ENCODE data around the gene UROD. TPM values are rescaled to one million over a fixed set of nuclear protein-coding genes. Genes with fewer than 3 reads are reported as not detected.
"Not testable (repeated sequence)": the region's sequence is repeated elsewhere in the genome, so short reads cannot be mapped to it uniquely, and the experiment has no call there.

UROD gene
- total RNA-seq, 1 donor from 2014 or later = 96.1 TPM

DNA sequence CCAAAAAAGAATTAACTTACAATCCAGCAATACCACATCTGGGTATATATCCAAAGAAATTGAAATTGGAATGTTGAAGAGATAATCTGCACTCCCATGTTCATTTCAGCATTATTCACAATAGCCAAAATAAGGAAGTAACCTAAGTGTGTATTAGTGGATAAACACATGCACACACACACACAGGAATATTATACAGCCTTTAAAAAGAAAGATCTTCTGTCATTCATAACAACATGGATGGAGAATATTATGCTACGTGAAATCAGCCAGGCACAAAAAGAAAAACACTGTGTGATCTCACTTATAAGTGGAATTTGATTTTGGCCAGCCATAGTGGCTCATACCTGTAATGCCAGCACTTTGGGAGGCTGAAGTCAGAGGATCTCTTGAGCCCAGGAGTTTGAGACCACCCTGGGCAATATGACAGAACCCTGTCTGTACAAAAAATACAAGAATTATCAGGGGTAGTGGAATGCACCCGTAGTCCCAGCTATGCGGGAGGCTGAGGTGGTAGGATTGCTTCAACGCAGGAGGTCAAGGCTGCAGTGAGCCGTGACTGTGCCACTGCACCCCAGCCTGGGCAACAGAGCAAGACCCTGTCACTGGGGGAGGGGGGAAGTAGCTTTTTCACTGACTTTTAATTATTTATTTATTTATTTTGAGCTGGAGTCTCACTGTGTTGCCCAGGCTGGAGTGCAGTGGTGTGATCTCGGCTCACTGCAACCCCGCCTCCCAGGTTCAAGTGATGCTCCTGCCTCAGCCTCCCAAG lies 16.4 kb upstream of the UROD start:
- Histone ChIP-seq H3K27me3 (ENCODE audit: insufficient read depth, low read length) (no peaks in the 10 kb centered on the region), H3K4me1 (ENCODE audit: insufficient read depth, low read length) (no peaks in the 10 kb centered on the region), H3K36me3 (ENCODE audit: insufficient read depth, low read length) (no peaks in the 10 kb centered on the region), H2AFZ (ENCODE audit: low read depth, low read length) (no peak overlapping the region), H3K79me2 (ENCODE audit: insufficient read depth, low read length) (no peaks in the 10 kb centered on the region), H3K9me3 (ENCODE audit: insufficient read depth, low read depth, low read length) (no peaks in the 10 kb centered on the region), H3K4me2 (ENCODE audit: low read length) (no peak overlapping the region), H3K9ac (ENCODE audit: low read length) (no peak overlapping the region), H3K27ac (ENCODE audit: low read depth, low read length) (no peak overlapping the region), H3K4me3 (ENCODE audit: insufficient read depth, low read depth, low read length) (no peak overlapping the region), H4K20me1 (ENCODE audit: insufficient read depth, low read length) (no peaks in the 10 kb centered on the region)
- H3K9me3 Mint-ChIP-seq (ENCODE audit: unreplicated experiment) = no peaks in the 10 kb centered on the region
- no peaks in the 10 kb centered on the region for H3K27me3 Mint-ChIP-seq (ENCODE audit: low read depth, unreplicated experiment)
- no peak for FAIRE-seq
- TF ChIP-seq, protein P1, sequence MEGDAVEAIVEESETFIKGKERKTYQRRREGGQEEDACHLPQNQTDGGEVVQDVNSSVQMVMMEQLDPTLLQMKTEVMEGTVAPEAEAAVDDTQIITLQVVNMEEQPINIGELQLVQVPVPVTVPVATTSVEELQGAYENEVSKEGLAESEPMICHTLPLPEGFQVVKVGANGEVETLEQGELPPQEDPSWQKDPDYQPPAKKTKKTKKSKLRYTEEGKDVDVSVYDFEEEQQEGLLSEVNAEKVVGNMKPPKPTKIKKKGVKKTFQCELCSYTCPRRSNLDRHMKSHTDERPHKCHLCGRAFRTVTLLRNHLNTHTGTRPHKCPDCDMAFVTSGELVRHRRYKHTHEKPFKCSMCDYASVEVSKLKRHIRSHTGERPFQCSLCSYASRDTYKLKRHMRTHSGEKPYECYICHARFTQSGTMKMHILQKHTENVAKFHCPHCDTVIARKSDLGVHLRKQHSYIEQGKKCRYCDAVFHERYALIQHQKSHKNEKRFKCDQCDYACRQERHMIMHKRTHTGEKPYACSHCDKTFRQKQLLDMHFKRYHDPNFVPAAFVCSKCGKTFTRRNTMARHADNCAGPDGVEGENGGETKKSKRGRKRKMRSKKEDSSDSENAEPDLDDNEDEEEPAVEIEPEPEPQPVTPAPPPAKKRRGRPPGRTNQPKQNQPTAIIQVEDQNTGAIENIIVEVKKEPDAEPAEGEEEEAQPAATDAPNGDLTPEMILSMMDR (IDR thresholded peaks at IDR 0.05; ENCODE audit: insufficient read depth, low read depth, low read length) = no peak
- no peak for TF ChIP-seq EZH2 (IDR thresholded peaks at IDR 0.05; ENCODE audit: insufficient read depth, low read length)
- H3K27ac Mint-ChIP-seq (ENCODE audit: unreplicated experiment) = no peak overlapping the region
- no peak overlapping the region for H3K4me3 Mint-ChIP-seq (ENCODE audit: unreplicated experiment)
- no peak for DNase-seq (ENCODE audit: low read depth)
- no peaks in the 10 kb centered on the region for H3K4me1 Mint-ChIP-seq (ENCODE audit: low read depth, unreplicated experiment)
- no peaks in the 10 kb centered on the region for H3K36me3 Mint-ChIP-seq (ENCODE audit: low read depth, unreplicated experiment)

DNA sequence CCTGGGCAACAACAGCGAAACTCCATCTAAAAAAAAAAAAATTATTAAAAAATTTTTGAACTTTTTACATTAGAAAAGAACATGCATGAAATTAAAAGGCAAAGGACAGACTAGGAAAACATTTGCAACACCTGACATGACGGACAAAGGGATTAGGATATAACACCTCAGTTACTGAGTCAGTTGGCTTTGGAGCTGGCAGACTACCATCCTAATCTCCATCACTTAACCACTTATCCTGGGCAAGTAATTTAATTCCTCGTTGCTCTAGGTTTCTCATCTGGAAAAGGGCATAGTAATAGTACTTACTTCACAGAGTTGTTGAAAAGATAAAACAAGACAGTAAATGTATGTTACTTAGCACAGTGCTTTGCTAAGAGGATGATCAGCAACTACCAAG lies 12.8 kb upstream of the UROD start:
- Mint-ChIP-seq H3K9me3 (ENCODE audit: unreplicated experiment) (no peaks in the 10 kb centered on the region), H3K36me3 (ENCODE audit: low read depth, unreplicated experiment) (peaks cover 13% of the 10 kb centered on the region), H3K4me1 (ENCODE audit: low read depth, unreplicated experiment) (no peaks in the 10 kb centered on the region), H3K4me3 (ENCODE audit: unreplicated experiment) (no peak overlapping the region), H3K27me3 (ENCODE audit: low read depth, unreplicated experiment) (no peaks in the 10 kb centered on the region), H3K27ac (ENCODE audit: unreplicated experiment) (no peak overlapping the region)
- Histone ChIP-seq H3K27me3 (ENCODE audit: insufficient read depth, low read length) (no peaks in the 10 kb centered on the region), H2AFZ (ENCODE audit: low read depth, low read length) (no peak overlapping the region), H3K4me1 (ENCODE audit: insufficient read depth, low read length) (no peaks in the 10 kb centered on the region), H4K20me1 (ENCODE audit: insufficient read depth, low read length) (no peaks in the 10 kb centered on the region), H3K36me3 (ENCODE audit: insufficient read depth, low read length) (peaks cover 3% of the 10 kb centered on the region), H3K9me3 (ENCODE audit: insufficient read depth, low read depth, low read length) (no peaks in the 10 kb centered on the region), H3K79me2 (ENCODE audit: insufficient read depth, low read length) (no peaks in the 10 kb centered on the region), H3K9ac (ENCODE audit: low read length) (no peak overlapping the region), H3K27ac (ENCODE audit: low read depth, low read length) (no peak overlapping the region), H3K4me2 (ENCODE audit: low read length) (no peak overlapping the region), H3K4me3 (ENCODE audit: insufficient read depth, low read depth, low read length) (no peak overlapping the region)
- FAIRE-seq = no peak
- DNase-seq (ENCODE audit: low read depth) = no peak
- no peak for TF ChIP-seq EZH2 (IDR thresholded peaks at IDR 0.05; ENCODE audit: insufficient read depth, low read length)
- TF ChIP-seq, protein P1 (IDR thresholded peaks at IDR 0.05; ENCODE audit: insufficient read depth, low read depth, low read length) = no peak

DNA sequence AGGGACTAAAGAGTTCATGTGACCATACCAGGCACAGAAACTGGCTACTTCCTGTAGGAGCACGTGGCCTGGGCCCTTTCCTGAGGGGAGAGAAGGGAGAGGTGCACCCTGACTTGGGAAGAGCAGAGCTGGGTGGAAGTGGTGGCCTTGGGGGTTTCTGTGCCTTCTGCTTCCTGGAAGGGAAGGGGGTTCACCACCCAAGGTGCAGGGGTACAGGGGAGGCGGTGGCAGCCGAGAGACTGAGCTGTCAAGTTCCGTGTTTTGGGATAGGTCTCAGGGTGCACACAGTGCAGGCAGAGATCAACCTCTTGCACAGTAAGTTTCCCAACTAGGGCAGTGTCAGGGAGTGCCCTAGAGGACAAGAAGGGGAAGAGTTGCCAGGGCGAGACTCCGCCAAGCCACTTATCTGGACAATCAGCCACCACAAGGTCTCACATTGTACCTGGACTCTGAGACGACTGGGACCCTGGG lies 11.0 kb upstream of the UROD start:
- Histone ChIP-seq H4K20me1 (ENCODE audit: insufficient read depth, low read length) (no peaks in the 10 kb centered on the region), H3K36me3 (ENCODE audit: insufficient read depth, low read length) (peaks cover 18% of the 10 kb centered on the region), H3K4me1 (ENCODE audit: insufficient read depth, low read length) (no peaks in the 10 kb centered on the region), H3K9ac (ENCODE audit: low read length) (no peak overlapping the region), H2AFZ (ENCODE audit: low read depth, low read length) (no peak overlapping the region), H3K4me3 (ENCODE audit: insufficient read depth, low read depth, low read length) (no peak overlapping the region), H3K4me2 (ENCODE audit: low read length) (no peak overlapping the region), H3K9me3 (ENCODE audit: insufficient read depth, low read depth, low read length) (no peaks in the 10 kb centered on the region), H3K27ac (ENCODE audit: low read depth, low read length) (no peak overlapping the region), H3K27me3 (ENCODE audit: insufficient read depth, low read length) (no peaks in the 10 kb centered on the region), H3K79me2 (ENCODE audit: insufficient read depth, low read length) (no peaks in the 10 kb centered on the region)
- FAIRE-seq = no peak
- H3K4me3 Mint-ChIP-seq (ENCODE audit: unreplicated experiment) = no peak overlapping the region
- no peaks in the 10 kb centered on the region for H3K9me3 Mint-ChIP-seq (ENCODE audit: unreplicated experiment)
- H3K4me1 Mint-ChIP-seq (ENCODE audit: low read depth, unreplicated experiment) = no peaks in the 10 kb centered on the region
- TF ChIP-seq, protein P1 (IDR thresholded peaks at IDR 0.05; ENCODE audit: insufficient read depth, low read depth, low read length) = no peak
- no peak for TF ChIP-seq EZH2 (IDR thresholded peaks at IDR 0.05; ENCODE audit: insufficient read depth, low read length)
- DNase-seq (ENCODE audit: low read depth) = no peak
- H3K36me3 Mint-ChIP-seq (ENCODE audit: low read depth, unreplicated experiment) = peaks cover 19% of the 10 kb centered on the region
- H3K27me3 Mint-ChIP-seq (ENCODE audit: low read depth, unreplicated experiment) = no peaks in the 10 kb centered on the region
- H3K27ac Mint-ChIP-seq (ENCODE audit: unreplicated experiment) = no peak overlapping the region

DNA sequence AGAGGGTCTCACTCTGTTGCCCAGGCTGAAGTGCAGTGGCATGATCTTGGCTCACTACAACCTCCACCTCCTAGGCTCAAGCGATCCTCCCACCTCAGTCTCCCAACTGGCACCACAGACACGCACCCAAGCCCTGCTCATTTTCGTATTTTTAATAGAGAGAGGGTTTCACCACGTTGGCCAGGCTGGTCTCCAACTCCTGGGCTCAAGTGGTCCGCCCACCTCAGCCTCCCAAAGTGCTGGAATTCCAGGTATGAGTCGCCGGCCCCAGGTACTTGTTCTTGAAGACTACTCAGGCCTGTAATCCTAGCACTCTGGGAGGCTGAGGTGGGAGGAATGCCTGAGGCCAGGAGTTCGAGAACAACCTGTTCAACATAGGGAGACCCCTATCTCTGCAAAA lies 10.5 kb upstream of the UROD start:
- H3K9ac ChIP-seq (ENCODE audit: low read length); H3K4me3 Mint-ChIP-seq (ENCODE audit: unreplicated experiment): not testable (repeated sequence)

More for the DNA sequence above, 10.5 kb upstream of the UROD start:
- not testable (repeated sequence) for H3K27ac ChIP-seq (ENCODE audit: low read depth, low read length); DNase-seq (ENCODE audit: low read depth); H3K9me3 Mint-ChIP-seq (ENCODE audit: unreplicated experiment); H4K20me1 ChIP-seq (ENCODE audit: insufficient read depth, low read length); H3K4me3 ChIP-seq (ENCODE audit: insufficient read depth, low read depth, low read length); H3K4me1 Mint-ChIP-seq (ENCODE audit: low read depth, unreplicated experiment); FAIRE-seq; H2AFZ ChIP-seq (ENCODE audit: low read depth, low read length); H3K4me1 ChIP-seq (ENCODE audit: insufficient read depth, low read length); H3K27ac Mint-ChIP-seq (ENCODE audit: unreplicated experiment); H3K9me3 ChIP-seq (ENCODE audit: insufficient read depth, low read depth, low read length); H3K79me2 ChIP-seq (ENCODE audit: insufficient read depth, low read length); H3K4me2 ChIP-seq (ENCODE audit: low read length); H3K27me3 ChIP-seq (ENCODE audit: insufficient read depth, low read length); H3K27me3 Mint-ChIP-seq (ENCODE audit: low read depth, unreplicated experiment)
- H3K36me3 Mint-ChIP-seq (ENCODE audit: low read depth, unreplicated experiment) = peaks cover 19% of the 10 kb centered on the region
- peaks cover 18% of the 10 kb centered on the region for H3K36me3 ChIP-seq (ENCODE audit: insufficient read depth, low read length)
